ENCODE results near the gene ZNF536.
"Not testable (repeated sequence)": the region's sequence is repeated elsewhere in the genome, so short reads cannot be mapped to it uniquely, and the experiment has no call there.

The ZNF536 gene

GRCh38 chr19:30452931-30453330, 80.7 kb downstream of the ZNF536 start:
- in situ Hi-C loops (cut with MboI; ENCODE audit: low pct_unique_long_range_greater_than_20kb, low sequenced_read_pairs): no loop called here
- DNase-seq: no peak

- no peak for DNase-seq
- in situ Hi-C loops (cut with MboI; ENCODE audit: low pct_unique_long_range_greater_than_20kb, low sequenced_read_pairs): no loop called here
These were observed 81.6 kb downstream of the ZNF536 start for GRCh38 chr19:30453743-30454142.

DNA sequence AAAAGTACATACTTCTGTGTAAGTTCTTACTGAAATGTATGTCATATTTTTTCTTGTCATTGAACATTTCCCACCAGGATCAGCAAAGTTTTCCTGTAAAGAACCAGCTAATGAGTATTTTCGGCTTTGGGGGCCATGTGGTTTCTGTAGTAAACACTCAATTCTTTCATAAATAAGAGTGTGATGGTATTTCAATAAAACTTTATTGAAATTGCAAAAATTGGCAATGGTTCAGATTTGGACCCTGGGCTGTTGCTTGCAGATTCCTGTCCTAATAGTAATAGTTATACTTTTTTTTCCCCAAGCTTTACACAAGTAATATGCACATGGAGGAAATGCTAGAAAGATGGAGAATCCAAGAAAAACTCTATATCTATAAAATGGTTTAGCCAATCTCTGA, 83.7 kb downstream of the ZNF536 start:
- DNase-seq: no peak
- in situ Hi-C loops (cut with MboI; ENCODE audit: low pct_unique_long_range_greater_than_20kb, low sequenced_read_pairs): no loop called here

DNA sequence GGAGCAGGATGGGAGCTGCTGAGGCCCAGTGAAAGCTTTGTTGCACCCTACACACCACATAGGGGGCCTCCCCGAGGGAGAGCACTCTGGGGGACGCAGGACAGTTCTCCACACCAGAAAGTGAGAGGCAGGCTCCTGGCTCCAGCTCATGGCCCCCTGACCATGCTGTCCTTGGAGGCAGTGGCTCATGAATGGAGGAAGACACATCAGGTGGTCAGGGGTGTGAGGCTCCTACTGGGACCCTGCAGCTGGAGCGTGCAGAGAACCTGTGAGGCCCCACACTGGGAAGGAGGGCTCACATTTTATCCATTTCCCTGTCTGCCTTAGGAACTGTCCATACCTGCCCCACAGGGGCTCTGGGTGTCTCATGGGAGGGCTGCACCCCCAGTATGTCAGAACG, 85.3 kb downstream of the ZNF536 start:
- DNase-seq: no peak
- in situ Hi-C loops (cut with MboI; ENCODE audit: low pct_unique_long_range_greater_than_20kb, low sequenced_read_pairs): no loop called here

- in situ Hi-C loops (cut with MboI; ENCODE audit: low pct_unique_long_range_greater_than_20kb, low sequenced_read_pairs): no loop called here
These were observed 87.7 kb downstream of the ZNF536 start for GRCh38 chr19:30459859-30460258.

GRCh38 chr19:30464162-30464561, 92.0 kb downstream of the ZNF536 start:
- DNase-seq: no peak
- in situ Hi-C loops (cut with MboI; ENCODE audit: low pct_unique_long_range_greater_than_20kb, low sequenced_read_pairs): no loop called here

More at GRCh38 chr19:30459859-30460258, 87.7 kb downstream of the ZNF536 start:
- DNase-seq: no peak

DNA sequence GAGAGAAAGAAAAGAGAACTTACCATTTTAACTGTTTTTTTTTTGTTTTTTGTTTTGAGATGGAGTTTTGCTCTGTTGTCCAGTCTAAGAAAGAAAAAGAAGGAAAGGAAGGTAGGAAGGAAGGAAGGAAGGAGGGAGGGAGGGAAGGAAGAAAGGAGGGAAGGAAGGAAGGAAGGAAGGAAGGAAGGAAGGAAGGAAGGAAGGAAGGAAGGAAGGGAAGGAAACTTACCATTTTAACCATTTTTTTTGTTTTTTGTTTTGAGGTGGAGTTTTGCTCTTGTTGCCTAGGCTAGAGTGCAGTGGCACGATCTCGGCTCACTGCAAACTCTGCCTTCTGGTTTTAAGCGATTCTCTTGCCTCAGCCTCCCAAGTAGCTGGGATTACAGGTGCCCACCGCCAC, 94.4 kb downstream of the ZNF536 start:
- in situ Hi-C loops (cut with MboI; ENCODE audit: low pct_unique_long_range_greater_than_20kb, low sequenced_read_pairs); DNase-seq: not testable (repeated sequence)

DNA sequence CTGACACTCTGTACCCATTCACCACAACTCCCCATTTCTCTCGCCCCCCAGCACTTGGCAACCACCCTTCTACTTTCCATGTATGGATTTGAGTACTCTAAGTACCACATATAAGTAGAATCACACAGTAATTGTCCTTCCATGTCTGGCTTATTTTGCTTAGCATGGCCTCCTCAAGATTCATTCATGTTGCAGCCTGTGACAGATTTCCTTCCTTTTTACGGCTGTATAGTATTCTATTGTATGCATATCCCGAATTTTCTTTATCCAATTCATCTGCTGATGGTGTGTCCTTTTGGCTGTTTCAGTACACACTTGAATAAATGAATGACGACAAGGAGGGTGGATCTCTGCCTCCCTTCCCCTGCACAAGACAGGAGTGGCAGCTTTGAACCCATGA, 95.1 kb downstream of the ZNF536 start:
- in situ Hi-C loops (cut with MboI; ENCODE audit: low pct_unique_long_range_greater_than_20kb, low sequenced_read_pairs): no loop called here
- DNase-seq: no peak

DNA sequence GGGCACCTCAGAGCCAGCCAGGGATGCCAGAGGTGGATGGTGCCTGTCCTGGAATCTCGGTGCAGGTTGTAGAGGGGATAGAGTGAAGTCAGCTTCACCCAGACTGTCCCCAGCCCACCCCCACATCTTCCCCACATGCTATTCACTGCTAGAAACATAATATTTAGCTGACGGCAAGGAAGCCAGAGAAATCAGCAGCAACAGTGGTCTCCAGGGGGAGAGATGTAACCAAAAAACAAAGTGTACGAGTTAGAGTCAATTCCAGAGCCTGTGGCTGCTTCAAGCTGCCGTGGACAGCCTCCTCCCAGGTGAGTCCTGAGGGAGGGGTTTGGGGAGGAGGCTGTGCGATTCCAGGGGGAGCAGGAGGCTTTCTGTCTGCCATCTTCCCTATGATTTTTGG, 97.6 kb downstream of the ZNF536 start:
- in situ Hi-C loops (cut with MboI; ENCODE audit: low pct_unique_long_range_greater_than_20kb, low sequenced_read_pairs): no loop called here
- no peak for DNase-seq

DNA sequence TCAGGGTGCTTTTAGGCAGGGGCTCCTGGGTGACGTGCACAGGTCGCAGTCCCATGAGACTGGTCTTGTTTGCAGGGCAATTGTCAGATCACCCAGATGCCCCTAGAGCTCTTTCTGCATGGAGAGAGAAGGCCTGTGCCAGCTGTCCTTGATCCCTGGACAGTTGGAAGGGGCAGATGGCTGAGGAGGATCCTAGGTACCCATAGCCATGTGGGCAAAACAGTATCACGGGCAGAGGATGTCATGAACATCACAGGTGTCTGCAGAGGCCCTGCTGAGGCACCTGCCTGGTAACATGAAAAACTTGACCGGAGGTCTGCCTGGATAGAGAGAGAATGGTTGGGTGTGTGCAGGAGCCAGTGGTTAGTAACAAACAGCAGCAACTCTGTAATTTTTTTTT, 99.3 kb downstream of the ZNF536 start:
- DNase-seq: no peak
- in situ Hi-C loops (cut with MboI; ENCODE audit: low pct_unique_long_range_greater_than_20kb, low sequenced_read_pairs): no loop called here

- DNase-seq: no peak
These were observed 101.2 kb downstream of the ZNF536 start for GRCh38 chr19:30473334-30473867.

DNA sequence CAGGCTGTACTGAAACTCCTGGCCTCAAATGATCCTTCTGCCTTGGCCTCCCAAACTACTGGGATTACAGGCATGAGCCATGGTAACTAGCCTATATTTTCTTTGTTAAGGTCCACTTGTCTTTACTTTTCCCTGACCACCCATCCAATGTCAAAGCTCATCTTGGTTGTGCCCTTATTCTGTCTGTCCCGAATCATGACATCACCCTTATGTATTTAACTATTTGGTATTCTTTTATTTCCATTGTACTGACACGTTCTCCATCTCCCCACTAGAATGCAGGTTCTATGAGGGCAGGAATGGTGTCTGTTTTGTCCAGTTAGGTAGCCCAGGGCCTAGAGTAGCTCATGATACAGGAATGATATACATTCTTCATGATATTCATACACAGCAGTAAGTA, 104.8 kb downstream of the ZNF536 start:
- no peak for DNase-seq
- in situ Hi-C loops (cut with MboI; ENCODE audit: low pct_unique_long_range_greater_than_20kb, low sequenced_read_pairs): no loop called here

More at GRCh38 chr19:30473334-30473867, 101.2 kb downstream of the ZNF536 start:
- in situ Hi-C loops (cut with MboI; ENCODE audit: low pct_unique_long_range_greater_than_20kb, low sequenced_read_pairs): no loop called here

GRCh38 chr19:30479231-30479630, 107.0 kb downstream of the ZNF536 start:
- in situ Hi-C loops (cut with MboI; ENCODE audit: low pct_unique_long_range_greater_than_20kb, low sequenced_read_pairs): no loop called here
- no peak for DNase-seq

- in situ Hi-C loops (cut with MboI; ENCODE audit: low pct_unique_long_range_greater_than_20kb, low sequenced_read_pairs): no loop called here
- DNase-seq: no peak
These were observed 107.9 kb downstream of the ZNF536 start for GRCh38 chr19:30480097-30480496.

- DNase-seq: no peak
- in situ Hi-C loops (cut with MboI; ENCODE audit: low pct_unique_long_range_greater_than_20kb, low sequenced_read_pairs): no loop called here
These were observed 108.9 kb downstream of the ZNF536 start for GRCh38 chr19:30481063-30481462.

- in situ Hi-C loops (cut with MboI; ENCODE audit: low pct_unique_long_range_greater_than_20kb, low sequenced_read_pairs): no loop called here
- no peak for DNase-seq
These were observed 109.6 kb downstream of the ZNF536 start for GRCh38 chr19:30481823-30482222.

GRCh38 chr19:30482956-30483355, 110.8 kb downstream of the ZNF536 start:
- DNase-seq: no peak
- in situ Hi-C loops (cut with MboI; ENCODE audit: low pct_unique_long_range_greater_than_20kb, low sequenced_read_pairs): no loop called here

GRCh38 chr19:30486250-30486649, 114.1 kb downstream of the ZNF536 start:
- in situ Hi-C loops (cut with MboI; ENCODE audit: low pct_unique_long_range_greater_than_20kb, low sequenced_read_pairs); DNase-seq: not testable (repeated sequence)

- DNase-seq: no peak
- in situ Hi-C loops (cut with MboI; ENCODE audit: low pct_unique_long_range_greater_than_20kb, low sequenced_read_pairs): no loop called here
These were observed 115.0 kb downstream of the ZNF536 start for GRCh38 chr19:30487178-30487577.

- in situ Hi-C loops (cut with MboI; ENCODE audit: low pct_unique_long_range_greater_than_20kb, low sequenced_read_pairs): no loop called here
- DNase-seq: no peak
These were observed 116.0 kb downstream of the ZNF536 start for GRCh38 chr19:30488191-30488590.

GRCh38 chr19:30490760-30491159, 118.6 kb downstream of the ZNF536 start:
- in situ Hi-C loops (cut with MboI; ENCODE audit: low pct_unique_long_range_greater_than_20kb, low sequenced_read_pairs): no loop called here

More at GRCh38 chr19:30490760-30491159, 118.6 kb downstream of the ZNF536 start:
- DNase-seq: no peak

Measured in KBM-7 (cell line).